Nephron progenitor cell (in vitro differentiated cells): Measurements from ENCODE around the gene BNC1.

Experiments
- DNase-seq: peaks from one replicate; pipeline ENCODE4 v3.0.0; 2021
- H3K27ac Mint-ChIP-seq: 2 replicates; pipeline ENCODE4 v1.8.0; 2021; ENCODE audit warnings: mild to moderate bottlenecking, moderate library complexity, mixed read lengths
- H3K27me3 Mint-ChIP-seq: 2 replicates; pipeline ENCODE4 v1.8.0; 2021; ENCODE audit warnings: mild to moderate bottlenecking, low read depth, mixed read lengths; ENCODE audit not compliant: poor library complexity
- H3K36me3 Mint-ChIP-seq: 2 replicates; pipeline ENCODE4 v1.8.0; 2021; ENCODE audit warnings: low read depth, mixed read lengths
- H3K4me1 Mint-ChIP-seq: 2 replicates; pipeline ENCODE4 v1.8.0; 2021; ENCODE audit warnings: mixed read lengths
- H3K4me3 Mint-ChIP-seq: 2 replicates; pipeline ENCODE4 v1.8.0; 2021; ENCODE audit warnings: mild to moderate bottlenecking, moderate library complexity, mixed read lengths
- H3K9me3 Mint-ChIP-seq: 2 replicates; pipeline ENCODE4 v1.8.0; 2021; ENCODE audit warnings: mild to moderate bottlenecking, moderate library complexity, mixed read lengths
- CTCF ChIP-seq: fragments of 200-600 bp; sonication (generic); IDR thresholded peaks from 2 replicates; pipeline ENCODE4 v1.5.0; 2021; ENCODE audit warnings: antibody characterized with exemption

The BNC1 gene

GRCh38 chr15:83303535-83303934 lies 19.1 kb upstream of the BNC1 start:
- Mint-ChIP-seq H3K27ac (no peak overlapping the region), H3K4me1 (peaks cover 49% of the 10 kb centered on the region), H3K27me3 (peaks cover 8% of the 10 kb centered on the region), H3K4me3 (no peak overlapping the region), H3K9me3 (peaks cover 17% of the 10 kb centered on the region), H3K36me3 (peaks cover 11% of the 10 kb centered on the region)
- TF ChIP-seq CTCF: no peak
- no peak for DNase-seq

- Mint-ChIP-seq H3K27ac (no peak overlapping the region), H3K4me3 (no peak overlapping the region), H3K4me1 (peaks cover 31% of the 10 kb centered on the region), H3K9me3 (peaks cover 17% of the 10 kb centered on the region), H3K36me3 (peaks cover 11% of the 10 kb centered on the region), H3K27me3 (peaks cover 5% of the 10 kb centered on the region)
- no peak for TF ChIP-seq CTCF
- DNase-seq: no peak
Measured at GRCh38 chr15:83300826-83301225, 16.4 kb upstream of the BNC1 start.

GRCh38 chr15:83299462-83299861 lies 15.0 kb upstream of the BNC1 start:
- Mint-ChIP-seq H3K27ac (no peak overlapping the region), H3K4me1 (peaks cover 17% of the 10 kb centered on the region), H3K27me3 (peaks cover 8% of the 10 kb centered on the region), H3K36me3 (peaks cover 11% of the 10 kb centered on the region), H3K9me3 (peaks cover 22% of the 10 kb centered on the region), H3K4me3 (no peak overlapping the region)
- no peak for TF ChIP-seq CTCF
- no peak for DNase-seq

GRCh38 chr15:83295417-83295816 lies 11.0 kb upstream of the BNC1 start:
- no peak for TF ChIP-seq CTCF
- DNase-seq: no peak
- Mint-ChIP-seq H3K4me1 (peaks cover 5% of the 10 kb centered on the region), H3K9me3 (peaks cover 9% of the 10 kb centered on the region), H3K36me3 (peaks cover 5% of the 10 kb centered on the region), H3K27me3 (peaks cover 20% of the 10 kb centered on the region), H3K27ac (no peak overlapping the region), H3K4me3 (no peak overlapping the region)

- peaks cover 10% of the 10 kb centered on the region for H3K4me1 Mint-ChIP-seq
- H3K4me3 Mint-ChIP-seq: no peak overlapping the region
- H3K36me3 Mint-ChIP-seq: no peaks in the 10 kb centered on the region
- peaks cover 14% of the 10 kb centered on the region for H3K27me3 Mint-ChIP-seq
- H3K9me3 Mint-ChIP-seq: peaks cover 5% of the 10 kb centered on the region
- TF ChIP-seq CTCF: no peak
- no peak overlapping the region for H3K27ac Mint-ChIP-seq
- DNase-seq: no peak
Measured at GRCh38 chr15:83293201-83293600, 8.7 kb upstream of the BNC1 start.

GRCh38 chr15:83292317-83292716 lies 7.9 kb upstream of the BNC1 start:
- TF ChIP-seq CTCF: no peak
- no peak overlapping the region for H3K27ac Mint-ChIP-seq
- no peak for DNase-seq
- peaks cover 15% of the 10 kb centered on the region for H3K27me3 Mint-ChIP-seq
- no peaks in the 10 kb centered on the region for H3K36me3 Mint-ChIP-seq
- peaks cover 5% of the 10 kb centered on the region for H3K9me3 Mint-ChIP-seq
- H3K4me3 Mint-ChIP-seq: no peak overlapping the region
- H3K4me1 Mint-ChIP-seq: peaks cover 19% of the 10 kb centered on the region
